NCI-H2029 (cell line): Measurements from ENCODE around the gene KCTD16.

Experiments
- DNase-seq: peaks from one replicate; lab custom pipeline; 2025; lab: John Stamatoyannopoulos, UW

The KCTD16 gene

DNA sequence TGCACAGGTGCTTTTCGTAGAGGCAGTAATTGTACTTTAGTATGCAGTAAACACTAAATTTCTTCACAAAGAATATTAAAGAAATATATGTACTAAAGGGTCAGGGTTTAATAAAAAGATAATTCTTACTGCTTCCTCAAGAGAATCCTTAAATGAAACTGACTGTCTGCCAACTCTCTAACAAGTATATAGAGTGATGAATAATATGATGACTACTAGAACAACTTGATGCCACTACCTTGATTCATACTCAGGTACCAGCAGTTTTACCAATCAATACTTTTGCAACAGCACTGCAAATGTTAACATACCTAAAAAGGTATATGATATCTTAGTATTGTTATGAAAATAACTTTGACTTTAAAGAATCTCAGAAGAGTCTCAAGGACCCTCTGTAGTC lies 4.0 kb upstream of the KCTD16 start:
- DNase-seq = no peak

DNA sequence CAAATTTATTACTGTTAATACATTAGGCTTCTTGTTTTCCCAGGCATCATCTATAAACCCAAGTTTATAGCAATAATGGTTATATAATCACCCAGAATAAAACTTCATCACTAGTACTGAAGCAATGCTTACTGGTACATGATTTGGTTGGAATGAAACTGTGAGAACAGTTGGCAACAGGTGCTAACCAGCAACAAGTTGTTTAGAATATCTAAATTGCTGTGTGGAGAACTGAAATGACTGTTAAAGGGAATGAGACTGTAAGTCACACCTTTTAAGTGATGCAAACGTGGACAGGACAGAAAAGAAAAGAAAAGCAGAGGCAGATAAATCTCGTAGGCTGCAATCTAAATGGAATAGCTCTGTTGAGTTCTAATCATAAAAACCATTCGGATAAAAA lies 2.7 kb upstream of the KCTD16 start:
- DNase-seq = no peak

DNA sequence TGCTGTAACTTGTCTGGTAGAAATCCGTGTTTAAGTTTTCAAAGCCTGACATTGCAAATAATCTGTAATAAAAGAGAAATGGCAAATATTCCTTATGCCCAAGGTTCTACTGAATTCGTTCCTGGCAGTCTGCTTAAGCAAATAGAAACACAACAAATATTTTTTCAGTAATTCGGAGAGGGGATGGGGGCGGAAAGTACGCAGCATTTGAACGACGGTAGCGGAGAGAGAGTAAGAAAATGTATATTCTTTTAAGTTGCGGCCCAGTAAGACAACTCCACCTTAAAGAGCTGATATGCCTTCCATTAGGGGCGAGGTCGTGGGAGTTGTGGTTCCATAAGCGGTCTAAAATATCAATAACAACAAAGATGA lies 783 bp upstream of the KCTD16 start:
- no peak for DNase-seq

DNA sequence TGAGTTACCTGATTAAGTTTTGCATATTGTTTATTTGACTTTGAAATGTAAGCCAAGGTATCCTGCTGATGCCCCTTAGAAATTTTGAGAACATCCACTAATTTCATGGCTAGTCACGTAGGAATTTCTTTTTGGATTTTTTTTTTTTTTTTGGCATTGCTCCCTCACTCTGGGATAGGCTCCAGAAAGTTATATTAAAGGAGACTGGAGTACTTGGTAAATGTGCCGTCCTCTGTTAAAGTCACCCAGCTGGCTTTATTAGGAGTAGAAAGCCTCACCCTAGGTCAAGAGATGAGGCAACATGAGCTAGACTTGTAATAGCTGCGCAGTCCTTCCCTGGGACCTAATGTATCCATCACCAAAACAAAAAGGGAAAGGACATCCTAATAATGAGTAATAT lies 3.1 kb downstream of the KCTD16 start:
- DNase-seq = no peak

DNA sequence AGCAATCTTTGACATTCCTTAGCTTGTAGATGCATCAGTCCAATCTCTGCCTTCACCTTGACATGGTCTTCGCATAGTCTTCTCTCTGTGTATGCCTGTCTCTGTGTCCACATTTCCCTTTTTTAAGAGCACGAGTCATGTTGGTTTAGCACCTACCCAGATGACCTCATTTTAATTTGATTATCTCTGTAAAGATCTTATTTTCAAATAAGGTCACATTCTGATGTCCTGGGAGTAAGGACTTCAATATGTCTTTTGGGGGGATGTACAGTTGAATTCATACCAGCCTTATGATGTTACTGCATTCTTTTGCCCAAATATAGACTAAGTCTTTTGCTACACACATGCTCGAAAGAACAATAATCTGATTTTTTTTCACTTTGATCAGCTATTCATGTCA lies 6.9 kb downstream of the KCTD16 start:
- no peak for DNase-seq

DNA sequence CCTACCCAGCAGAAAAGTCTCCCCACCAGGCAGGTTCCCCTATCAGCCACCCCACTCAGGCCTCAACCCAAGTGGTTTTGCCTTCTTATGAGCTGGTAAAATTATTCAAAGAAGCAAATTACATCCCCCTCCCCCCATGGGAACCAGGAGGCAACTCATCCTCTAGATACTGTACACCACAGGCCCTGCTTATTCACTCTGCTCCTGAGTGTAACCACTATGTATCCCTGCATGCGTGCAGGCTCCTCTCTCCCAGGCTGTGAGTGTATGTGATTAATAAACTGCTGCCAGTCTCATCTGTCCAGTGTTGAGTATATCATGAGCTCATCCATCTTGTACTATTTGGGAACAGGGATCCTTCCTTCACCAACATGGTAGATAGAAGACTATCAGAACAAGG lies 8.6 kb downstream of the KCTD16 start:
- no peak for DNase-seq

DNA sequence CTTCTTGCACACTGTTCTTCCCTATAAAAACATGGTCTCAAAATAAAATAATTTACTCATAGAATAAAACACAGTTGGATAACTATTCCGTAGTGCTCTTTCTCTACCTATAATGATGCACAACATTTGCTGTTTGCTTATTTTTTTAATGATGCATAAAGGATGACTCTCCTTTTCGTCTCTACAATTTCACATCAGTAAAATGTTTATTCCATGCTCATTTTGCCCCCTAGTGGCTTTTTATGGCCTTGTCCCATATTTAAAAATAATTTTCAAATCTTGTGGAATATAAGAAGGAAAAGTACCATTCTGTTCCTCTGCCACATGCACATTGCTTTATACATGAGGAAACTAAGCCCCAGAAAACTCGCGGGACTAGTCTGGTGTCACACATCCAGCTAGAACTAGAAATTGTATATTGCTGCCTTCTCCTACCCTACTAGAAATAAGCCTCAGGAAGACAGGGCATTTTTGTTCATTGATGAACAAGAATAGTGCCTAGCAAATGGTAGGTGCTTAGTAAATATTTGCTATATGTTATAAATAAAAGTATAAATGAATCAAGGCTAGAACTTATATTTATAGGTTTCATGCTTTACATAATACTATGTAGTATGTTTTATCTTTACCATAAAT lies 12.7 kb downstream of the KCTD16 start:
- DNase-seq = peak; percentile 24

DNA sequence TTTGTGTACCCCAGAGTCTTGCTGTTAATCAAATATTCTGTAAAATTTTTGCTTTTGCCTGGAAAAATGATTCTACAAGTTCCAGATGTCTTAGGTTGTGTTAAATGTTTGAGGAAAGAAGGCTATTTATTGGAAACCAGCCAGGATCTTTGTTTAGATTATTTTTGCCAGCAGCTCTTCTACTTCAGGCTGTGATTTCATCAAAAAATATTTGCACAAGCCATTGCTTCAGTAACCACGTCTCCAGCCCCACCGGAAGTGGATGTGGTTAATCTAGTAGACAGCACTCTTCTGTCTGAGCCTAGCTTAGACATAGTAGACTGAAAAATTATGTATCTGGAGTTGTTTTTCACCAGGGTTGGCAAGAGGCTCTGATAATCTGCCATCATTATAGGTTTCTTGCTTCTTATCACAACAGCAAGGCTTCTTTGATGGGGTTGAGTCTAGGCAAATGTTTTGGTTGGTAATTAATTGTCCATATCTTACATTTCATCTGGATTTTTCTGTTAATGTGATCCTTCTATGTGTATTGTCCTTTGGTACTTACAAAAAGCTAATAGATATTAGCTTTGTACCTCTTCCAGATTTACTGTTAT lies 17.1 kb downstream of the KCTD16 start:
- peak; percentile 91 for DNase-seq

DNA sequence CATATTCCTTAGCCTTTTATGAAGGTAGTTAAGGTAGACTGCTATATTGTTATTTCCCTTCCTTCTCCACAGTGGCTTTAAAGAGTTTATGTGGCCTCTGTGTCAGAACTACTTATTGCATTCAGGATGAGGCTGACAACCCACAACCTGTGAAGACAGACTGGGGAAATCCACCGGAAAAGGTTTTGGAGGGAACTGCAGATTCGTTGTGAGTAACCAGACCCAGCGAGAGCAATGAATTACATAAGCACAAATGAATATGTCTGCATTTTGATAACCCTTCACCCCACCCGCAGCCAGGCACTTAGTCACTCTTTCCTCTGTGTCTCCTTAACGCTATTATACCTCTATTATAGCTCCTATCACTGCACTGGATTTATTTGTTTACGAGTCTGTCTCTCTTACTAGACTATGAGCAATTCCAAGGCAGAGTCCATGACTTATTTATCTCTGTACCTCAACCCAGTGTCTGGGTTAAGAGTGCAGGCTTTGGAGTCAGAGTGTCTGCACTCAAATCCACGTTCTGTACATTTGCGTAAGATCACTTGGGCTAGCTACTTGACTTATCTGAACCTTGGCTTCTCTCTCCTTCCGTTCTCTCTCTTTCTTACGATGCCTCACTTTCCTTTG lies 19.2 kb downstream of the KCTD16 start:
- DNase-seq = no peak

DNA sequence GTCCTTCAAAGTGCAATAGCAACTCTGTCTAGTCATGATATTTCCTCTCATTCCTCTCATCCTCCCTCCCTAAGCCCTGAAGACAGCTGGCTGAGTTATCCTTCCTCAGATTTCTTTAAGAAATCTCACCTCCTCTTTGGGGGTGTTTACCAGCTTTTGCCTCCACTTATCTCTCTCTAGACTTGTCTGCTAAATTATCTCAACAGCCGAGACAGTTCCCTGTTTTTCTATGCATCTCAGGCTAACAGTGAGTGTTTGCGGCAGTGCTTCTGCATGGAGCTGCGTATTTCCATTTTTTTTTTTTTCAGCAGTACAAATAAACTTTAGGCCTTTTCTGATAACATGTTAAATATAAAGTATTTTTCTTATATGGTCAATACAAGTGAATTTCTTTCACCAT lies 20.9 kb downstream of the KCTD16 start:
- DNase-seq = no peak

DNA sequence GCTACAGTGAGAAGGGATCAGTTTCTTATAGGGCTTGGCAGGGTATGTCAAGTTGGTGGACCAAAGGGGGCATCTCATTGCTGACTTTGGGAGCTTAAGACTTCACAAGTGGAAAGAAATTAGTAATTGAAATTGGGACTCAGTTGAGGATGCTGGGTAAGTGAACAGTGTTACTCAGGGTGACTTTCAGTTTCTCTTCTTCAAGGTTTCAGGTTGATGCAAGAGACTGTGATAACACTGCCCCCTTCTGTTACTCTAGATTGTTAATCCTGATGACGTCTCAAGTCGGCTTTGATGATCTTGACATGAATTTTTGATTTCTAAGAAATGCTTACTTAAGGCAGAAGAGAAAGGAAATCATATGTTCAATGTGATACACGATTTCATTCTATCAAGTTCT lies 21.3 kb downstream of the KCTD16 start:
- peak; percentile 44 for DNase-seq

DNA sequence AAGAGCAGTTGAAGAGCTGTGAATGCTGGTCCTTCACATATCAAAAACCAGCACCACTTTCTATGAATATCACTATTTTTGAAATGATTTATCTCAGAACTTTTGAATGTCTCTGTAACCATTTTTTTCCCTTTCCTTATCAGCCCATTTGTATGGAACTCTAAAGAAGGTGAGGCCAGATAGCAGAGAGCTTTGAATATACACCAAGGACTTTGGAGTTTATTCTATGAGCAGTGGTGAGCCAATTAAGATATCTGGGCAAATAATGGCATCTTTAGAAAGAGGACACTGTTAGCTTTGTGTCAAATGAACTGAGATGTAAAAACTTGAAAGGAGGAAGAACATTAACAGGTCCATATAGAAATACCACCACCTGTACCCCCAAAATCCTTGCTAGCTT lies 22.0 kb downstream of the KCTD16 start:
- DNase-seq = no peak

DNA sequence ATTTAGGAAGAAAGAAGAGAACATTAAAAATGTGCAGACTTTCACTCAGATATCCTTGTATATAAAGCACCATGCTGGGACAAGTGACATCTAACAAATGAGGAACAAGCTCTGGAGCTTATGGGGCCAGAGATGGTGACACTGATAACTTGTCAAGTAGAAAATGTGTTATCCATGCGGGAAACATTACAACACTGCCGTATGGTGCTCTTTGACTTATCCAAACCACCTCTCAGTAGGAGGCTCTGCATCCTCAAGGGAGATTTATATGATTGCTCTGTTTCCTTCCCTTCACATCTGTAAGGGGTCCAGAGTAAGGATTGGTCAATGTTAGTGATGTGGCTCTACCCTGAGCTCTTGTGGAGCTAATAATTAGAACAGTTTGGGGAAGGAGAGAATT lies 23.5 kb downstream of the KCTD16 start:
- DNase-seq = no peak

DNA sequence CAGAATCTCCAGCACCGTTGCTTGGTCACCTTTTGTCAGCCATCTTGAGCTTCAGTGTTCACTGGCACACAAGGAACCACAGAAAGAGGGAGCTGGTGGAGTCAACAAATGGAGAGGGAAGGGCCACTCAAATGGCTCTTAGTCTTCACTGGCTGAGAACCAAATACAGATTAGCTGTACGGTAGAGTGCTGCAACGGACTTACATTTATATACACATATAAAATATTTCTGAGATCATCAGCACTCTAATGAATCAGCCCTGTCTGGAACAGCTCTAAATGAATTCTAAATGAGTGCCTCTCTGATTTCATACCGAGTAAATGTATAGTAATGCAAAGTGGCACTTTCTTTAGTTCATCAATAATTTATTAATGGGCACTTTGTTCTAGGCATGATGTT lies 24.8 kb downstream of the KCTD16 start:
- DNase-seq = no peak

DNA sequence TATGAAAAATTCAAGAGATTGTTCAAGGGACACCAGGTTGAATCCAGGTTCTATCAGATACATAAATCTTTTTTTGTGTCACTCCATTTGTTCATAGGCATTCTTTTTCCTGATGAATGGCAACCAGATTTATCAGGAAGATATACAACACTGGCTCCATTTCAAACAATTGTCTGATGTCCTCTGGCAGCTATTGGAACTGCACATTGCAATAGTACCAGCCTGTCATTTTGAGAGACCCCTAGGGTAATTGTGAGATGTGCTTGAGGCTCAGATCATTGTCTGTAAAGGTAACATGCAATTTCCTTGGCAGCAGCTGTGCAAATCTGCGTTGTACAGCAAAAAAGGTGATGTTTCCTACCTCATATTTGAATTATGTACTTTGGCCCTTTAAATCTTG lies 25.9 kb downstream of the KCTD16 start:
- DNase-seq = no peak

DNA sequence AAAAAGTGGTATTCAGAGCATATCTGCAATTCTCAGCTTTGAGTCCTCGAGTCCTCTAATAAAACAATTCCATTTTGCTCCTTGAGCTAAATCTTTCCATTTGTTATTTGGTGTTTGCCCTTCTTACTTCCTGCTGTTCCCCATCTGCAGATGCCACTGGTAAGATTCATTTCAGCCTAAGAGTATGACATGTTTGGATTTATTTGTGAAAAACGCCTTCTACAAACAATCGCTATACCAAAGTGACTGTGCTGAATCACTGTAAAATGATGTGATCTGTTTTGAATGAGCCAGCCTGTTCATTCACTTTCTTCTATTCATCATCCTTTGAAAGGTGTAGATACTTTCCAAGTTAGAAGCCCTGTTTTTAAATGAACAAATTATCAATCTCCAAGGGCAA lies 27.7 kb downstream of the KCTD16 start:
- peak; percentile 52 for DNase-seq

DNA sequence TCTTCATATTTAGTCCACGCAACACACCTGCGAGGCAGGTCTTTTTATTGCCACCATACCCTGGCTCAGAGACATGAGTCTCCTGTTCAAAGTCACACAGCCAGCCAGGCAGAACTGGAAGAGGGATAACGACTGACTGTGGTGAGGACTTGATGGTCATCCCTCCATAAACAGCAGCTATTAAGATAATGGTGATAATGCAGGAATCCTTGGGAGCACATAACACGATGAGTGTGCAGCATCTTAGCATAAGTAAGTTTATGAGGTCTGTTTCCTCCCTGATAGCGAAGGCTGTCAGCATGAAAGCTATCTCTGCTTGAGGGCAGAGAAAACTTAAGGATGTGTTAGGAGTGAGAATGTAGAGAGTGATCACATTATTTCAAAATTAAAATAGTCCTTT lies 30.9 kb downstream of the KCTD16 start:
- DNase-seq = no peak

DNA sequence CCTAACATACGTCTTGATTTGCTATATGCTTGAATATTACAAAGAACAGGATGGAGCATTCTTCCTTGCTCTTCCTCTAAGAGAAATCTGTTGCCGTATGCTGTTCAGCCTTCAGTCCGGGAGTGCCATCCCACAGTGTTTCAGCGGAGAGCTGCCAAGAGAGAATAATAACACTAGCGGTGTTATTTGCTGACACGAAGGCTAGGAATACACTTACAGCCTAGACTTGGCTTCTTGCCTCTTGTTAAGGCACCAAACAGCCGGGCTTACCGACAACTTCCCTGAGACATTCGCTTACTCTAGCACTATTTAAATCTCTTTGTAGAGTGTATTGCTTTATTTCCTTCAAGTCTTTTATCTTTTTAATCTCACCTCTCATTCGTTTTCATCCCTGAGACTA lies 31.4 kb downstream of the KCTD16 start:
- peak; percentile 69 for DNase-seq

DNA sequence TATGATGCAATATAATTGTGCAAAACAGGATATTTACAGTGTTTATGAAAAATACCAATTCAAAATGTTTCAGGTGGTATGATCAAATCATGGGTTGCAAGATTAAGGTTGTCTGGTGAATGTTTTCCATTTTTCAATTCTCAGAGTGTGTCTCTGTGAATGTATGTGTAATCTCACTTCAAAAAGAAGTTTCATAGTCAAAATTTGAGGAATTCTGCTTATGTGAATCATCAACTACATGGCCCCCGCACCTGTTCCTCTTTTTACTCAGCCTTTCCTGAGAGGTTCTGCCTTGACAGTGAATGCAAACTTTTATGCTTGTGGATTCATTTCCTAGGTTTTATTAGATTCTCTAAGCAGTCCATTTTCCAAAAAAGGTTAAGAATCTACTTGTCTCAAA lies 32.1 kb downstream of the KCTD16 start:
- no peak for DNase-seq

DNA sequence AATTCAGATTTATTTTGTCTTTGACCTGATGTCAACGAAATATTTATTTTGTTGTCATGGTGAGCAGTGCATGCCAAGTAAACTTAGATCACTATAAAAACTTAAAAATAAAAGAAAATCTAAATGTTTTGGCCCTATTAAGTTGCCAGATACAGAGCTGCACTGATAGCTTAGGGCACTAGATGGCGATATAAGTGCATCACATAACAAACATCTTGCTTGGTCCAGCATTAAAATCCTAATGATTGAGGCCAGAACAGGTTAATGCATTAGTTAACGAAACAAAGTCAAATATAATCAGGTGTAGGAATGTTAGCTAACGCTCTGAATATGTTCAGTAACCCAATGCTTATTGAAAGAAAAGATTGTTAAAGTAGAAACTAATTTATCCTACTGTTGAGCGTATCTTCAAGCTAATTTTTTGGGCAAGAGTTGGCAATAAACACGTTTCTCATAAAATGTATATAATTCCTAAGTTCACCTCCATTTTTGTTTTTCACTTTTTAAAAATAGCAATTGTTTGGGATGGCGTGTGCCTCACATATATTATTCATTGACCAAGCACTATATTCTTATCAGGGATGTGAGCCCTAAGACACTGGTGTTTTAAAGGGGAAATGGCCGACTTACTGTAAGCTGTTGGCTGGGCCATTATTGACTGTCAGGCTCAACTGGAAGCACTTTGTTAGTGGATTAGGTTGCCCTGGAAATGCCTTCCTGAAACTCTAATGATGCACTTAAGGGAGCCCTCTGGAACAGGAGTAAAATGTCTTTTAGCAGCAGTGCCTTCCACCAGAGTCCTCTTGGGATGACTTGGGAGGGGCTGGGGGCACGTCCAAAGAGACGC lies 33.3 kb downstream of the KCTD16 start:
- peak; percentile 79 for DNase-seq

DNA sequence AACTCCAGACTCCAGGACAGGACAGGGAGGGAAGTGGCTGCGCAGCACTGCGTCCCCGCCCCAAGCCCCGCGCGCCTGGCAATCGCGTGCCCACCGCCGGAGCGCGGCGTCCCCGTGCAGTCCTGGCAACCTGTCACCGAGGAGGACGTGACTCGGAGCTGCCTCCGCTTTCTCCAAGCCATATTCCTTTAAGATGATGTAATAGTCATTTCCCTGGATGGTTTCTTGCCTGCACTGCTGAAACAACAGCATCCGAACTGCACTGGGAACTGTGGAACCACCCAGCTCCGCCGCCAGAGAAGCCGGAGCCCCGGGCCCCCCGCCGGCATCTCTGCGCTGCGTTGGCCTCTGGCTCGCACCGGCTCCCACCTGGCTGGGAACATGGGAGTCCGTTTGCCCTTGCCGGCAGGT lies 34.5 kb downstream of the KCTD16 start:
- DNase-seq = peak; percentile 56

DNA sequence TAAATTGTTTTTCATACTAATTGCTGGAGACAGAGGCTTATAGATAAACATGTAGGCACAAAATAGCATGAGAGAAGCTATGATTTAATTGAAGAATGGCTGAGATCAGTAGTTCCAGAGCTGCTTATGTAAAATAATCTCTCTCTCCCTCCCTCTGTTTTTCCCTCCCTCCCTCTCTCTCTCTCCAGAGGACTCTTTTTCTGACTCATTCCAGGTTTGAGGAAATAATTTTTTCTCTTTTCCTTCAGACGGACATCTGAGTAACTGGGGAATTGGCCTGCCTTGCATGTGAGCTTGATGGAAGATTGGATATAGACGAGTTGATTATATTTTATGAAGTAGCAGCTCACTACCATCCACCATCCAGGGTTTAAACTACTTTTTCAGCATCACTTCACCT lies 35.5 kb downstream of the KCTD16 start:
- no peak for DNase-seq

DNA sequence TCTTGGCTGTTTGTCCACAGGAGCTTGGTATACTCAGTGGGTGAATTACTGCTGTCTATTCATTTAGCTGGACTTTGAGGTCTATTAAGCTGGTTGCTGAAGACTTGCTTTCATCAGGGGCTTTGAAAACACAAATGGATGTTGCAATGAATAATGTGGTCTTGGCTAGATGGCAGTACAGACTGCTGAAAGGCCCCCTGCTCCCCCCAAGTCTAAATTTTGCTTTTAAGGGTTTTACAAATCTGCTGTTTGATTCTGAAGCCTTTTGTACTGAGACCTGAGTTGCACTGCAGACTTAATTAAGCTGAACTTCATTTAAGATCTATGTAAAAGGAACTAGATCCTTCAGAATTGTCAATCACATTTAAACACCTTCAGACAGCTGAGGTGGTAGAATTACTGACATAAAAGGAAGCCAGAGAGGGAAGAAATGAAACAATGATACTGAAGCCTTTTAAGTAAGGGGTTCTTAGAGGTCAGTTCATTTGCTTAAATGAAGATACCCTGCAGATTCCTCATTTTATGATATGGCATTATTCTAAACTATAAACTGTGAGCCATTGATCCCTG lies 37.3 kb downstream of the KCTD16 start:
- no peak for DNase-seq
